ENCODE measurements around the gene AFF2. TPM values are rescaled to one million over a fixed set of nuclear protein-coding genes. Genes with fewer than 3 reads are reported as not detected.

The AFF2 gene
- total RNA-seq, 2 donors from 2014 or later, result 0.77 to 1.0 TPM

DNA sequence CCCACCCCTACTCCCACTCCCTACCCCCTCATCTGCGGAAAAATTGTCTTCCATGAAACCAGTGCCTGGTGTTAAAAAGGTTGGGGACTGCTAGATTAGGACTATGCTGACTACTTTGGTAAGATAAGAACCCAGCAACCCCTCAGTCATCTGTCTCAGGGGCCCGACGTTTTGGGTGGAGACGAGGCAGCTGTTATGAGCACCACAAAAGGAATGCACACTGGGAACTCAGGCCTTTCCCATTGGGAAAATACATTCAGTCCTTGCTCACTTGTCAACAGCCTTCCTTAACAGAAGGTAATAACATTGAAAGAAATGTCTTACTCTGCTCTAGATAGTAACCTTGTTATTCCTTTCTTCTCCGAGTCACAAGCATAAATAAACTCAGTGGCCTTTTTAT, 310.8 kb downstream of the AFF2 start:
- no peak overlapping the region for H3K27ac Mint-ChIP-seq
- H3K36me3 Mint-ChIP-seq, result no peaks in the 10 kb centered on the region
- H3K9me3 Mint-ChIP-seq, result no peaks in the 10 kb centered on the region
- ATAC-seq, result no peak
- DNase-seq (ENCODE audit: low spot score in 2 of 2), result no peak

DNA sequence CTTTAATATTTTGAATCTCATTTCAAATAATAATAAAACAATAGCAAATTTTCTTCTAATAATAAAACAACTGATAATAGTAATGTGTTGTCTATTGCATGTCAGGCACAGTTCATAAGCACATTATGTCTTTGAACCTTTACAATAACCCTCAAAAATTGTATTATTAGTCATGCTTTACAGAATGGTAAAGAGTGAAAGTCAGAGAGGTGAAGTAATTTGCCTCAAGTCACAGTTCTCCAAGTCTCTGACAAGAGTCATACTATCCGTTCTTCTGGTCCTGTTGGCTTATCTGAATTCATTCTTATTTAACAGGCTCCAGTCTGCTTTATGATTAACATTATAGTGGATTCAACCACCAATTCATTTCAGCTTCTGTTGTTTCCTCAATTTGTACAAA, 313.0 kb downstream of the AFF2 start:
- no peak for DNase-seq (ENCODE audit: low spot score in 2 of 2)
- ATAC-seq, result peak in 1 of 2 donors; percentile 43
- Mint-ChIP-seq H3K9me3 (no peaks in the 10 kb centered on the region), H3K27ac (no peak overlapping the region), H3K36me3 (no peaks in the 10 kb centered on the region)

DNA sequence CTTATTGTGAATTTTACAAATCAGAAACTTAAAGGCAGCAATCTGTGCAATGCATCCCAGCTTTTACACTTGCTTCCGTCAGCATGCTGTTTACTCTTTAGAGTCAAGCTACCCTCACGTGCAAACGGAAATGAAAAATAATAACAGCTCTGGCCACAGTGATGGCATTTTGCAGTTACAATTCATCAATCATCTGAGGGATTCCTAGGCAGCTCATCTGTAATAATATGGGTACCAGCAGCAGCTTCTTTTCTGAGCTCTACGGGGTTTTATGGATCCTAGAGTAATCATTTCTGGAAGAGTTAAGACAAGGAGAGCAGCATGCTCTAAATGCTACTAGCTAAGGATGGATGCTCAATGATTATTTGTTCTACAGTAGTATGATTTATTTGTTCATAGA, 313.6 kb downstream of the AFF2 start:
- no peaks in the 10 kb centered on the region for H3K9me3 Mint-ChIP-seq
- no peaks in the 10 kb centered on the region for H3K36me3 Mint-ChIP-seq
- DNase-seq (ENCODE audit: low spot score in 2 of 2), result no peak
- no peak for ATAC-seq
- no peak overlapping the region for H3K27ac Mint-ChIP-seq

DNA sequence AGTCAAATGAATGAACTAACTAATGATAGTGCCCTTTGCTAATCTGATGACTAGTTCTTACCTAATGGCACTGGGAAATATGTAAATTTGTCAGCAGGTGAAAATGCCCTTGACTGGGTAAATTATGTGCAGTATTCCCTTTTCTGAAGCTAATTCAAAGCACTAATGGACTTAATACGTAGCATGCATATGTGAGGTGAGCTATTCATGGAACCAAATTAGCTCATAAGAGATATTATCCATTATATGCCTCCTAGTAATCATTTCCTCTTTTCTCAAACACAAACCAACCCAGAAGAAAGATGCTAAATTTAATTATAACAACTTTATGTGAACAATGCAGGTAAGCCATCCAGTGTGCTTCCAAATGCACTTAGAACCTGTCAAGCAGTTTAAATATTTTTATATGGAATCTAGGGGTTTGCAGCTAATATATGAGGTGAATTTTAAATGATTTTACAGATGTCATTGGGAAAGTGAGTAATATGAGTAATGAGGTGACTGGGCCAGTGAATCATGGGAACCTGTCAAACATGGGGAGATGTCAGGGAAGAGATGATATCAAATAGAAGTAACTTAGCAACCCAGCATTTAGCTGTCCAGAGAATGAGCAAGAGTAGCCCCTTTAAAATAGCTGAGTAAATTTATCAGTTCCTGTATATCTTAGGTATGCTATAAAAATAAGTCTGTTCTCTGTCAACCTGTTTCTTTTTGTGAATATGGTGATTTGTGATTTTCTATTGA, 315.0 kb downstream of the AFF2 start:
- Mint-ChIP-seq H3K36me3 (no peaks in the 10 kb centered on the region), H3K27ac (no peak overlapping the region)
- ATAC-seq, result no peak

DNA sequence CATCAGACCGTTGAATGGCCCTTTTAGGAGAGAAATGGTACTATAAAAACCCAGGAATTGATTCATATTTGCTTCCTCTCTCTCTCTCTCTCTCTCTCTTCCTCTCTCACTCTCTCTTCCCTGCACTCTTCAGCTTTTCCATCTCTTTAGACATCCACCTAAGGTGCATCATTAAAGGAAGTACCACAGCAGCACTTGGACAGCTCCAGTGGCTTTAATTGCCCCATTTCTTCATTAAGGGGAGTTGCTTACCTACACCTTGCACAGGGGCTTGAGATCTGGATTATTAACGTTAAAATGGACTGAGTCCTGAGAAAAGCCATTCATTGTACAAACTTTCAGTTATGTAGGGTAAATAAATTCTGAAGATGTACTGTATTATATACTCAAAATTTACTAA, 323.6 kb downstream of the AFF2 start:
- Mint-ChIP-seq H3K27ac (no peak overlapping the region), H3K9me3 (no peaks in the 10 kb centered on the region), H3K36me3 (no peaks in the 10 kb centered on the region)
- ATAC-seq (no peak), DNase-seq (ENCODE audit: low spot score in 2 of 2) (no peak)

More for the DNA sequence above, 315.0 kb downstream of the AFF2 start:
- no peaks in the 10 kb centered on the region for H3K9me3 Mint-ChIP-seq
- no peak for DNase-seq (ENCODE audit: low spot score in 2 of 2)

DNA sequence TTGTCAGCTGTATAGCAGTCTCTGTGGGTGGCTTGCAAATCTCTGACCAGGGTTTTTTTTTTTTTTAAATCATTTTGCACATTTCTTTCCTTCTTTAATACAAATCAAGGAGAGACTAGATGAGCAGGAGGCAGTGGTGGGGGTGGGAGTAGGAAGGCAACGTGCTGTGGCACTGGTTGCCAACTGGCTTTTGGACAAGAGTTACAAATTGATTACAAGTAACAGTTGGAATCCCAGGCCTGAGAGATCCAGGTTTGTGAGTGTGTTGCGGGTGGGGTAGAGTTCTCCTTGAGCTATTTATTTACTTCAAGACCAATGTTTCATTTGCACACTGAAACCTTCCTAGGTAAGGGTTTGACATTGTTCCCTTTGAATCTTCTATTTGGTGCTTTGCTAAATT, 325.3 kb downstream of the AFF2 start:
- H3K36me3 Mint-ChIP-seq, result peaks cover 0 to 6% of the 10 kb centered on the region in 2 donors
- no peak overlapping the region for H3K27ac Mint-ChIP-seq
- peaks cover 0 to 6% of the 10 kb centered on the region in 2 donors for H3K9me3 Mint-ChIP-seq
- DNase-seq (ENCODE audit: low spot score in 2 of 2), result no peak
- no peak for ATAC-seq

DNA sequence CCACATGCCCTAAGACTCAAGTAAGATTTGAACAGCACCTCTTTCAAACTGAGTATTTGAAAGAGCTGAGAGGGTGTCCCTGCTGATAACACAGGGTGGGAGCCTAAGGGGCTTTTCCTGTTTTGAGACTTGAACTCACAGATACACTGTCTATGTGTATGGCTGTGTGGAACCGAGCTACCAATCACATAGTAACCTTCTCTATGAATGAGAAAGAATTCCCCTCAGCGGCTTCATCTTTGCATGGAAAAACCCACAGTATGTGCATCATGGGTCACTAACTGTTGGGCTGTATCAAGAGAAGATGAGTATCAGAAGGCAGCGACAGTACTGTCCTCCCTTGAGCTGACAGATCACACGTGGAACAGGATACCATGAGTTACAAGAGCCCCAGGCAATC, 336.3 kb downstream of the AFF2 start:
- H3K27ac Mint-ChIP-seq, result no peak overlapping the region
- no peaks in the 10 kb centered on the region for H3K36me3 Mint-ChIP-seq
- no peaks in the 10 kb centered on the region for H3K9me3 Mint-ChIP-seq
- ATAC-seq (no peak), DNase-seq (ENCODE audit: low spot score in 2 of 2) (no peak)

DNA sequence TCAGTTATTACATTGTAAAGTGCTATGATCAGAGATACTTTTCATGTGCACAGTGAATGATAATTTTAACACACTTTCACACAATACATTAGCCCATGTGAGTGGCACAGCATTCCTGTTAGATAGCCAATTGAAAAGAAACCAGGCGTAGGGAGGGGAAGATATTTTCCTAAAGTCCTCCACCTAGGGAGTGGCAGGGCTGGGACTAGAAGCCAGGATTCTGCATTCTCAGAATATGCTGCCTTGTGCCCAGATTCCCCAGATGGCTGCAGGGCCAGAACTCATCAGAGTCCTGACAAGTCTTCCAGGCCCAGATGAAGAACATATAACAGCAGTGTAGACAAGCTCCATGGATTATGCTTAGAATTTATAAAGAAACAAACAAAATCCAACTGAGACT, 350.2 kb downstream of the AFF2 start:
- H3K36me3 Mint-ChIP-seq, result no peaks in the 10 kb centered on the region
- ATAC-seq (no peak), DNase-seq (ENCODE audit: low spot score in 2 of 2) (no peak)
- H3K27ac Mint-ChIP-seq, result no peak overlapping the region
- H3K9me3 Mint-ChIP-seq, result no peaks in the 10 kb centered on the region

DNA sequence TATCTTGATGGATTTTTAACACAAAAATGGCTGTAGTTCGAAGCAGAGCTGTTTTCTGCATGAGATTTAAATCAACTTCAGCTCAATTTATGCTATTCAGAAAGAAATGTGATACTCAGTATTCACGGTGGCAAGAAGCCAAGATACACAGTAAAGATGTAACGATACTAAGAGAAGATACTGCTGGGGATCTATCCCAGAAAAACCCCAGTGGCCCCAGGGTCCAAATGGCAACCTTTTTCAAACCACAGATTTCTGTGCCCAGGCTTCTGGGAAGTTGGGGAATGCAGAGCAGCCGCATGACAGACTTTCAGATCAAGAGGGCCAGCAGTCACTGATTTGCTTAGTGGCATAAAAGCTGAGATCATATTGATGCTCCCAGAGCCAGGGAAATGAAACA, 353.9 kb downstream of the AFF2 start:
- no peak for DNase-seq (ENCODE audit: low spot score in 2 of 2)
- ATAC-seq, result no peak
- no peaks in the 10 kb centered on the region for H3K9me3 Mint-ChIP-seq
- H3K36me3 Mint-ChIP-seq, result no peaks in the 10 kb centered on the region
- H3K27ac Mint-ChIP-seq, result no peak overlapping the region

DNA sequence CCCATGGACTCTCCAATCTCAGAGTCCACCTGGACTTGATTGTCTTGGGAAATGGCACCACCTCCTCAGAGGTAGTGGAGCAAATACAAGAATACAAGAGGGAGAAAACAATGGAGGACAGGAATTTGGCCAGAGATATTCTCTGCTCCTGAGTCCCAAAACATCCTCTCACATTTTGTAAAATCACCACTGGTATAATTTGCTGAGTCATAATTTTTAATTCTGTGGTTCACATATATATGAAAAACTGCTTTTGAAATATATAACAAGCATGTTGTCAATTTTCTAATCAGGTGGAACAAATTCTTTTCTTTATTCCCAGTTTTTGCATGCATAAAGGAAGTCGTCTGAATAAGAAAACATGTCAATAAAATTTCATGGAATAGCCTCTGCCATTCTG, 356.1 kb downstream of the AFF2 start:
- ATAC-seq (no peak), DNase-seq (ENCODE audit: low spot score in 2 of 2) (no peak)
- H3K36me3 Mint-ChIP-seq, result no peaks in the 10 kb centered on the region
- no peaks in the 10 kb centered on the region for H3K9me3 Mint-ChIP-seq
- H3K27ac Mint-ChIP-seq, result no peak overlapping the region

DNA sequence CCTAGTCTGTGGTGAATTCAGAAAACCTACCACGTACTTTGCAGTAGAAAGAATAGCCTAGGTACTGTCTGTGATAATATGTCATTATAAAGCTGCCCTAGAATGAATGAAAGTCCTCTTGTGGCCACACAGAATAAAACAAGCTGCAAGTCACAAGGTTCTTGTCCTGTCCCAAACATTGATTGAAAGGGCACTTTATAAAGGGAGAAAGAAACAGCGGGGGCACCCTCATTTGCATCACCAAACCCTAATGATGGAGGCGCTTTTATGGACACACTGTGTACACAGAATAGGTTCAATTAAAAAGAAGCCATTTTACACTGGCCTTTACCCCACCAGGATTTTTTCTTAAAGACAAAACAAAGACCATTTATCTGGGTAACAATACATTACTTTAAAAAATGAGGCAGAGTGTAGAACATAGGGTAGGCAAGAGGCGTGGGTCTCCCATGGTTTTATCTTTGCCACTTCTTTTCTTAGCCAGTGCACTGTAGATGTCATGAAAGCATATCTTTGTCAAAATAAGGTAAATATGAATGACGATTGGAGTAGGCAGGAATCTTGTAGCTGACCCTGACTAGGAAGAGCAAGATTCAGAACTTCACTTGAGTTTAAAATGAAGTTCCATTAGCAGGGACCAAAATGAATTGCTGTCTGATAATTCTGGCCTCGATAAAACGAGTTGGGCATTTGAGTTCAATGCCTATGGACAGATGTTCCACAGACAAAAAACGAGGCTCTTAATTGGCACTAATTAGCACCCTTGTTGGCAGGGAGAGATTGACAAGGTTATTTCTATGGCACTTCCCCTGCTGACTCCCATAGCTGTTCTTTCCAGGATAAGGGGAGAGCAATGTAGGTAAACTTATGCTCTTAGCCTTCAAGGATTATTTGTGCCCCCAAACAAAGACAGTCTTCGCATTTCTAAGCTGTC, 365.1 kb downstream of the AFF2 start:
- Mint-ChIP-seq H3K36me3 (no peaks in the 10 kb centered on the region), H3K27ac (no peak overlapping the region), H3K9me3 (no peaks in the 10 kb centered on the region)
- ATAC-seq (no peak), DNase-seq (ENCODE audit: low spot score in 2 of 2) (no peak)

DNA sequence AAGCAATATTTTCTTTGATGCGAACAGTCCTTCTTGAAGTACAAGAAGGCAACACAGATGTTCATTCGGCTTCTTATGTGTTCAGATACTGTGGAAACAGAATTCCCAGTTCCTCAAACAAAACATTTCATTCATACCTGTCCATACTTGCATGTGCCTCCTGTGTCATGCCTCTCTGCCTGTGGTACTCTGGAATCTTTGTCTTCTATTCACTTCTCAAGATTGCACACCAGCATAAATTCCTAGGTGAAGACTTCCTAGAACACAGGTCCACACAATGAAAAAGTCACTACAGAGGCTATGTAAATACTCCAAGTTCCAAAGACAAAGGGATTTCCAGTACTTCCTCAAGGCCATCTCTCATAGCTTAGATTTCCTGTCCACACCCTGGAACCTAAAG, 367.2 kb downstream of the AFF2 start:
- ATAC-seq (no peak), DNase-seq (ENCODE audit: low spot score in 2 of 2) (no peak)
- Mint-ChIP-seq H3K27ac (no peak overlapping the region), H3K36me3 (no peaks in the 10 kb centered on the region), H3K9me3 (no peaks in the 10 kb centered on the region)

DNA sequence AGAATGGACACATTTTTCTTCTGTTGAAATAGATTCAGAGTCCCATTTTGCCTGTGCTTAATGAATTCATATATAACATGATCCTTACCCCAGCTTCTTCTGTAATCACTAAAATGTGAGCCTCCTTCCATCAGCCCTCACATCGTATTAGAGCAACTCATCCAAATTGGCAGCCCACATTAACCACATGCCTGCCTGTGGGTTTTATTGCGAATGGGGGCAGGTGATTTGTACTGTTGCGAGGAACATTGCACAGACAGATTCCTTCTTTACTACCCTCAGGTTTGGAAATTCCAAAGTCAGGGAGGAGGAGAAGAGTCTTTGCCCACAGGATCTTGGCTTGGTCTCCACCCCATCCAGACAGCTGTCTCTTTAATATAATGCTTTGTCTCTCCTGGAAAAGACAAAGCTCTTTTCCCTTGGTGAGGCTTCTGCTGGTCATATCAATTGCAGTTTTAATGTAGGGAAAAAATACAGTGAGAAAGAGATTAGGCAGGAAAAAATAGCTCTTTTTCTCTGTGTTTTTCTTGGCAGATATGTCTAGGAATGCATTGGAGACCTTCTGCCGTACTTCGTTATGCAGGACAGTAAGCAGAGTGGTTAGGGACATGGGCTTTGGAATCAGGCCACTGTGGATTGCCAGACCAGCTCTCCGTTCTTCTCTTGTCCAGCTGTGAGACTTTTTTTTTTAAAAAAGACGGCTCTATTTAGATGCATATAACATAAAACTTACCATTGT, 371.2 kb downstream of the AFF2 start:
- no peak for ATAC-seq
- Mint-ChIP-seq H3K36me3 (no peaks in the 10 kb centered on the region), H3K9me3 (no peaks in the 10 kb centered on the region), H3K27ac (no peak overlapping the region)
- no peak for DNase-seq (ENCODE audit: low spot score in 2 of 2)

DNA sequence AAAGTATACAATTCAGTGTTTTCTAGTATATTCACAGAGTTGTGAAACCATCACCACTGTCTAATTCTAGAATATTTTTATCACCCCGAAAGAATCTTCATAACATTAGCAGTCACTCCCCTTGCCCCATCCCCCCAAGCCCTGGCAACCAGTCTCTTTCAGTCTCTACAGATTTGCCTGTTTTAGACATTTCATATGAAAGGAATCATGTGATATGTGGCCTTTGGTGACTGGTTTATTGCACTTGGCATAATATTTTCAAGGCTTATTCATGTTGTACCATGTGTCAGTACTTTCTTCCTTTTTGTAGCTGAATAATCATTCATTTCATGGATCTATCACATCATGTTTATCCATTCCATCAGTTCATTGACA, 371.7 kb downstream of the AFF2 start:
- Mint-ChIP-seq H3K9me3 (no peaks in the 10 kb centered on the region), H3K36me3 (no peaks in the 10 kb centered on the region), H3K27ac (no peak overlapping the region)
- DNase-seq (ENCODE audit: low spot score in 2 of 2), result no peak
- no peak for ATAC-seq

DNA sequence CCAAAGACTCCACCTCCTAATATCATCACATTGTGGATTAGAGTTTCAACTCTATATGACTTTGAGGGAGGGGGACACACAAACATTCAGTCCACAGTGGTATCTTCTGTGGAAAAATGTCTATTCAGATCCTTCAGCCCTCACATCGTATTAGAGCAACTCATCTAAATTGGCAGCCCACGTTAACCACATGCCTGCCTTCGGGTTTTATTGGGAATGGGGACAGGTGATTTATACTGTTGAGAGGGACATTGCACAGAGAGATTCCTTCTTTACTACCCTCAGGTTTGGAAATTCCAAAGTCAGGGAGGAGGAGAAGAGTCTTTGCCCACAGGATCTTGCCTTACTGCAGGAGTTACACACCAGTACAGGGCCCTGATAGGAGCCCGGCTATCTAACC, 372.5 kb downstream of the AFF2 start:
- ATAC-seq, result no peak
- H3K9me3 Mint-ChIP-seq, result no peaks in the 10 kb centered on the region
- no peak for DNase-seq (ENCODE audit: low spot score in 2 of 2)
- no peaks in the 10 kb centered on the region for H3K36me3 Mint-ChIP-seq
- no peak overlapping the region for H3K27ac Mint-ChIP-seq

DNA sequence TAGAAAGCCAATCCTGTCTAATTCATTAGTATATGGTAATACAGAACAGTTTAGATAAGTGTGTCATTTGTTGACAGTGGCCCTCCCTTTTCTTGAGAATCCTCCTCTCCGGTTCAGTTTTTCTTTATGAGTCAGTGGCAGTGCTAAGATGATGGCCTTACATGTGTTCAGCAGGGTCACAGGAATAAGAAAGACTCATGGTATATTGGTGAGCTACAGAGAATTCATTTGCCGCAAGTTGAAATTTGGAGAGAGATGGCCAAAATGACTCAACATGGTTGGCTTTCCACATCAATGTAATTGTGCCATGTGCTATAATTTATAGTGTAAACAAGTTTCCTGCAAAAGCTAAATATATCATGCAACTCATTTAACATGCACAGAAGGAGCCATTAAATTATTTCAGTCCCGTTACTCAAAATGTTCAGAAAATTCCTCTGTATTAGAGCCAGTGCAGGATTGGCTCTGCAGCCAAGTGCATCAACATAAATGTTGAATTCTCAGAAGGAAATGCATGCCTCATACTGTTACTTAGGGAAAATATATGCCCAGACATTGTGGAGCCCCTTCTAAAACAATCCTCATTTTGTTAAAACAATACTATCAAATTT, 374.3 kb downstream of the AFF2 start:
- no peak overlapping the region for H3K27ac Mint-ChIP-seq
- H3K36me3 Mint-ChIP-seq, result no peaks in the 10 kb centered on the region
- no peaks in the 10 kb centered on the region for H3K9me3 Mint-ChIP-seq
- ATAC-seq, result no peak
- no peak for DNase-seq (ENCODE audit: low spot score in 2 of 2)

DNA sequence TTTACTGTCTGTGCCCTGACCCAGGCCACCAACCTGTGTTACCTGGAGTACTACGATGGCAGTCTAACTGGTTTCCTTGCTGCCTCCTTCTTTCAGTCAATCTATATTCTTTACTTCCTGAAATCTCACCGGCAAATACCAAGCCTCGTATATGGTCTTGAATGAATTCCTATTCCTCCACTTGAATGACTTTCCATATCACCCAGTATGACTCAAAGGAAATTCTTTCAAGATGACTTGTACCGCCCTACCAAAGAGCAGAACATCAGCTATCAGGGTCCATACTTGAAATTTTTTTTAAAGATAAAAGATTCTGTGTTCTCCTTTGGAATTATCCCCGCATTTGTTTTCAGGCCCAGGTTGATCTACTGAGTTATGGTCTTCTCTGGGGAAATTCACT, 378.0 kb downstream of the AFF2 start:
- DNase-seq (ENCODE audit: low spot score in 2 of 2) (no peak), ATAC-seq (no peak)
- Mint-ChIP-seq H3K36me3 (no peaks in the 10 kb centered on the region), H3K27ac (no peak overlapping the region), H3K9me3 (no peaks in the 10 kb centered on the region)
